Activated B cell treated with CpG ODN at 0.5 μM for 24 hours (primary cell): ENCODE results near the gene MRPL4. TPM values are rescaled to one million over a fixed set of nuclear protein-coding genes. Genes with fewer than 3 reads are reported as not detected.
"Not testable (repeated sequence)": the region's sequence is repeated elsewhere in the genome, so short reads cannot be mapped to it uniquely, and the experiment has no call there.

Source experiments
- ATAC-seq: fragments of 200-7000 bp; cut with Tn5 transposase; one replicate; pipeline ENCODE4 v1.10.0; 2021; ENCODE audit warnings: low read depth, mild to moderate bottlenecking, moderate library complexity
- CTCF ChIA-PET: fragments of 350-600 bp; sonication (Branson Sonifier 250); formaldehyde crosslinking; loops from one replicate; lab custom pipeline; 2021; ENCODE audit warnings: antibody characterized with exemption; lab: Charles Lee
- POLR2A ChIA-PET: fragments of 350-600 bp; sonication (Branson Sonifier 250); formaldehyde crosslinking; loops from one replicate; lab custom pipeline; 2021; ENCODE audit warnings: antibody characterized with exemption; lab: Charles Lee
- DNase-seq: peaks from one replicate; pipeline ENCODE4 v3.0.0; 2022
- H3K27ac Mint-ChIP-seq: one replicate; pipeline ENCODE4 v1.8.0; 2020; ENCODE audit warnings: mixed read lengths
- H3K27me3 Mint-ChIP-seq: one replicate; pipeline ENCODE4 v1.8.0; 2021; ENCODE audit warnings: mixed read lengths
- H3K36me3 Mint-ChIP-seq: one replicate; pipeline ENCODE4 v1.8.0; 2021; ENCODE audit warnings: low read depth, mixed read lengths
- H3K4me1 Mint-ChIP-seq: one replicate; pipeline ENCODE4 v1.8.0; 2021; ENCODE audit warnings: mixed read lengths
- H3K4me3 Mint-ChIP-seq: one replicate; pipeline ENCODE4 v1.8.0; 2020; ENCODE audit warnings: mild to moderate bottlenecking, mixed read lengths
- H3K9me3 Mint-ChIP-seq: one replicate; pipeline ENCODE4 v1.8.0; 2020; ENCODE audit warnings: mixed read lengths
- intact Hi-C: fragments of 100-400 bp; cut with micrococcal nuclease; formaldehyde crosslinking; loops from one replicate; pipeline ENCODE4 v1.15.1; 2024
- total RNA-seq: library from RNA; stranded (reverse); gene quantifications from 2 replicates; pipeline ENCODE4 v1.2.3, GENCODE V29; 2022
- TF ChIP-seq, protein P1 (sequence below): fragments of 200-600 bp; IDR thresholded peaks from one replicate; pipeline ENCODE4 v1.8.0; 2022; ENCODE audit warnings: antibody characterized with exemption, mild to moderate bottlenecking

Gene MRPL4
- total RNA-seq, 1 donor from 2014 or later = 66.9 TPM

DNA sequence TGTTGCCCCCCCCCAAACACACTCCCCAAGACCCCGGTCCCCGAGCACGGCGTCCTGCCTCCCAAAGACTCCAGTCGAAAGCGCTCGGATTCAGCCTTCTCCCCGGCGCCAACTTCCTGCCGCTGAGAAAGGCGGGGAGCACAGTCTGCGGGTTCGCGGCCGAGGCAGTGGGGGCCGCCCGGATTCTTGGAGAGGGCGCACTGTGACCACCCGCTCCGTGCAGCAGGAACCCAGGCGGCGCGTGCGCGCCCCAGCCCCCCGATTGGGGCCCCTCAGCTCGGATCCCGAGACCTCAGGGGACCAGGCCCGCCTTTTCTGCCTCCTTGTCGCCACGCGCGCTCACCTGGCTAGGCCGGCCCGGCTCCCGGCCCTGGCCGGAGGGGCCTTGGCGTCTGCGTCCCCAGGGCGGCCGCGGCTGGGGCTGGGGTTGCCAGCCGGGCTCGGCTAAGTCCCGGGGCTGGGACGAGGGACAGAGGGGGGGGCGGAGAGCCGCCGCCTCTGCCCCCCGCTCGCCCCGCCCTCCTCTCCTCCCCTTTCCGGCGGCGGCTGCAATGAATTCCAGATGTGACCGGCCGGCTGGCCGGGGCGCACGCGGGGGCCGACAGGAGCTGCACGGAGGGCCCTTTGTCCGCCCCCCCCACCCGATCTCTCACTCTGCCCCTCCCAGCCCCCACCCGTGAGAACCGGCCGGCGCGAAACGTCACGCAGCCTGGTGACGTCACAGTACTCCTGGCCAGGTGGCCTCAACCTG is 21.0 kb upstream of the MRPL4 start, which contains the start of gene S1PR2:
TSS of gene S1PR2 (minus strand) at position 471 of the 751 bp plus-strand sequence. CDS start 6,426 bp downstream, outside the sequence.
- DNase-seq (peak; percentile 64), ATAC-seq (peak; percentile 25)
- H3K27me3 Mint-ChIP-seq = no peaks in the 10 kb centered on the region
- CTCF ChIA-PET = interaction anchor here (8.1 kb wide), 1 partner anchor 19 kb away, joined by 93 read pairs; the partner anchor contains the start of gene MRPL4
- peaks cover 46% of the 10 kb centered on the region for H3K4me1 Mint-ChIP-seq
- peak within 1 kb of the TSS; percentile 46 for H3K27ac Mint-ChIP-seq
- no peaks in the 10 kb centered on the region for H3K9me3 Mint-ChIP-seq
- H3K36me3 Mint-ChIP-seq = no peaks in the 10 kb centered on the region
- intact Hi-C loops = loop anchor here (1.0 to 10.0 kb wide), 3 partner anchors 8 to 864 kb away; partner anchors contain the start of genes CDKN2D and KRI1
- POLR2A ChIA-PET = interaction anchor here (1.3 kb wide), 1 partner anchor 11 kb away, joined by 10 read pairs; no protein-coding TSS in a partner anchor
- H3K4me3 Mint-ChIP-seq = peak within 1 kb of the TSS; percentile 84
- TF ChIP-seq, protein P1, sequence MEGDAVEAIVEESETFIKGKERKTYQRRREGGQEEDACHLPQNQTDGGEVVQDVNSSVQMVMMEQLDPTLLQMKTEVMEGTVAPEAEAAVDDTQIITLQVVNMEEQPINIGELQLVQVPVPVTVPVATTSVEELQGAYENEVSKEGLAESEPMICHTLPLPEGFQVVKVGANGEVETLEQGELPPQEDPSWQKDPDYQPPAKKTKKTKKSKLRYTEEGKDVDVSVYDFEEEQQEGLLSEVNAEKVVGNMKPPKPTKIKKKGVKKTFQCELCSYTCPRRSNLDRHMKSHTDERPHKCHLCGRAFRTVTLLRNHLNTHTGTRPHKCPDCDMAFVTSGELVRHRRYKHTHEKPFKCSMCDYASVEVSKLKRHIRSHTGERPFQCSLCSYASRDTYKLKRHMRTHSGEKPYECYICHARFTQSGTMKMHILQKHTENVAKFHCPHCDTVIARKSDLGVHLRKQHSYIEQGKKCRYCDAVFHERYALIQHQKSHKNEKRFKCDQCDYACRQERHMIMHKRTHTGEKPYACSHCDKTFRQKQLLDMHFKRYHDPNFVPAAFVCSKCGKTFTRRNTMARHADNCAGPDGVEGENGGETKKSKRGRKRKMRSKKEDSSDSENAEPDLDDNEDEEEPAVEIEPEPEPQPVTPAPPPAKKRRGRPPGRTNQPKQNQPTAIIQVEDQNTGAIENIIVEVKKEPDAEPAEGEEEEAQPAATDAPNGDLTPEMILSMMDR = no peak

DNA sequence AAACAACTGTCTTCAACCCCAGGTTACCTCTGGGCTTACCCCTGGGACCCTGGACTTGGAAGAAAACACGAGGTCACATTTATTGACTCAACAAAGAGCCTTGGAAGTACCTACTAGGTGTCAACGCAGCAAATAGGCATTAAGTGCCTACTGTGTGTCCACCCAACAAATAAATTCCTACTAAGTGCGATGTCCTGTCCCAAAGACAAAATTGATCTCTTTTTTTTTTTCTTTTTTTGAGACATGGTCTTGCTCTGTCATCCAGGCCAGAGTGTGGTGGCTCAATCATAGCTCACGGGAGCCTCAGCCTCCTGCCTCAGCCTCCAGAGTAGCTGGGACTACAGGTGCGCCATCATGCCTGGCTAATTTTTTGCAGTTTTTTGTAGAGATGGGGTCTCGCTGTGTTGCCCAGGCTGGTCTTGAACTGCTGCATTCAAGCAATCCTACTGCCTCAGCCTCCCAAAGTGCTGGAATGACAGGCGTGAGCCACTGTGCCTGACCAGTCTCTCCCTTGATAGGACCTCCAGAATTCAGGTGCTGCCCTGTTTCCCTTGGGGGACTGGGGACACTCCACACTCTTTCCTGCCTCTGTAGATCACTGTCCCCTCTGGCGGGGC is 20.3 kb upstream of the MRPL4 start:
- ChIA-PET CTCF (interaction anchor here (8.1 kb wide), 1 partner anchor 19 kb away, joined by 93 read pairs; the partner anchor contains the start of gene MRPL4), POLR2A (interaction anchor here (0.6 to 1.3 kb wide), 5 partner anchors 8 to 136 kb away, joined by 3 to 10 read pairs (median 3); no protein-coding TSS in a partner anchor)
- no peaks in the 10 kb centered on the region for H3K36me3 Mint-ChIP-seq
- ATAC-seq (no peak), DNase-seq (no peak)
- no peaks in the 10 kb centered on the region for H3K9me3 Mint-ChIP-seq
- H3K27ac Mint-ChIP-seq = no peak overlapping the region
- intact Hi-C loops = loop anchor here (1.0 to 10.0 kb wide), 3 partner anchors 8 to 863 kb away; partner anchors contain the start of genes CDKN2D and KRI1
- peak overlapping the region; percentile 75 for H3K4me3 Mint-ChIP-seq
- peaks cover 53% of the 10 kb centered on the region for H3K4me1 Mint-ChIP-seq
- H3K27me3 Mint-ChIP-seq = no peaks in the 10 kb centered on the region
- TF ChIP-seq, protein P1 = no peak

DNA sequence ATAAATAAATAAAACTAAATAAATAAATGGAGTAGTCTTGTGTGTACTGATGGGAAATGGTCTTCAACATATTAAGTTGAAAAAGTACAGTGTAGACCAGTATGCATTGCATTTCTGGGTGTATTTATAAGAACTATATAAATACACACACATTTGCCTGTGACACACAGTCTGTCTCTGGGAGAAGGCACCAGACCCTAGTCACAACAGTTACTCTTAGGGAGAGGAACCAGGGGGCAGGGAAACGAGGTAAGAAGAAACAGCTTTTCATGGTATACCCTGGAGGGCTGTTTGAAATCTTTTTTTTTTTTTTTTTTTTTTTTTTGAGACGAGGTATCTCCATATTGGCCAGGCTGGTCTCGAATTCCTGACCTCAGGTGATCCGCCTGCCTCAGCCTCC is 18.1 kb upstream of the MRPL4 start:
- H3K27me3 Mint-ChIP-seq = no peaks in the 10 kb centered on the region

DNA sequence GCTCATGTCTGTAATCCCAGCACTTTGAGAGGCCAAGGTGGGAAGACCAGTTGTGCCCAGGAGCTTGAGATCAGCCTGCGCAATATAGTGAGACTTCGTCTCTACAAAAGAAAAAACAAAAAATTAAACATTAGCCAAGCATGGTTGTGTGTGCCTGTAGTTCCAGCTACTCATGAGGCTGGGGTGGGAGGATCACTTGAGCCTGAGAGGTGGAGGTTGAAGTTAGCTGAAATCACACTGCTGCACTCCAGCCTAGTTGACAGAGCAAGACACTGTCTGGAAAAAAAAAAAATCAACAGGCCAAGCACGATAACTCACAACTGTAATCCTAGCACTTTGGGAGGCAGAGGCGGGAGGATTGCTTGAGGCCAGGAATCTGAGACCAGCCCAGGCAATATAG is 17.0 kb upstream of the MRPL4 start:
- H3K27ac Mint-ChIP-seq = no peak overlapping the region
- POLR2A ChIA-PET = interaction anchor here (2.0 to 4.9 kb wide), 5 partner anchors 10 to 190 kb away, joined by 6 to 18 read pairs (median 11); partner anchors contain the start of genes DNMT1 and PPAN
- H3K9me3 Mint-ChIP-seq = no peaks in the 10 kb centered on the region
- CTCF ChIA-PET = interaction anchor here (1.7 kb wide), 1 partner anchor 15 kb away, joined by 6 read pairs; no protein-coding TSS in a partner anchor
- H3K27me3 Mint-ChIP-seq = no peaks in the 10 kb centered on the region
- no peaks in the 10 kb centered on the region for H3K36me3 Mint-ChIP-seq
- ATAC-seq (no peak), DNase-seq (no peak)
- H3K4me3 Mint-ChIP-seq = no peak overlapping the region
- H3K4me1 Mint-ChIP-seq = peaks cover 58% of the 10 kb centered on the region
- intact Hi-C loops = loop anchor here (5.0 to 10.0 kb wide), 3 partner anchors 330 to 860 kb away; partner anchors contain the start of genes CDKN2D, ILF3 and KRI1
- TF ChIP-seq, protein P1 = no peak

More for the DNA sequence above, 18.1 kb upstream of the MRPL4 start:
- Mint-ChIP-seq H3K4me3 (no peak overlapping the region), H3K4me1 (peaks cover 61% of the 10 kb centered on the region), H3K36me3 (no peaks in the 10 kb centered on the region), H3K27ac (no peak overlapping the region), H3K9me3 (no peaks in the 10 kb centered on the region)
- POLR2A ChIA-PET = interaction anchor here (0.6 to 4.9 kb wide), 3 partner anchors 9 to 39 kb away, joined by 3 to 18 read pairs (median 6); partner anchors contain the start of gene DNMT1
- ATAC-seq = no peak
- DNase-seq = no peak
- TF ChIP-seq, protein P1 = no peak
- CTCF ChIA-PET = interaction anchor here (1.7 kb wide), 1 partner anchor 16 kb away, joined by 6 read pairs; no protein-coding TSS in a partner anchor
- intact Hi-C loops = loop anchor here (10.0 kb wide), 2 partner anchors 331 to 861 kb away; partner anchors contain the start of genes CDKN2D and KRI1

DNA sequence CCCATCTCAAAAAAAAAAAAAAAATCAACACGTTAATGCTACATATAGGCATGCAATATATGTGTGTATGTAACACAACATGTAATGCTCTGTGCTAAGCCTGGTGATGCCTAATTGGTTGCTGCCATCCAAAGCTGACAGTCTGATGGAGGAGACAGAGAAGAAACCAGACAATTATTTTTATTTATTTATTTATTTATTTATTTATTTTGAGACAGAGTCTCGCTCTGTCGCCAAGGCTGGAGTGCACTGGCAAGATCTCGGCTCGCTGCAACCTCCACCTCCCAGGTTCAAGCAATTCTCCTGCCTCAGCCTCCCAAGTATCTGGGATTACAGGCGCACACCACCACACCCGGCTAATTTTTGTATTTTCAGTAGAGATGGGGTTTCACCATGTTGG is 16.6 kb upstream of the MRPL4 start:
- DNase-seq, H3K36me3 Mint-ChIP-seq, H3K4me3 Mint-ChIP-seq, H3K9me3 Mint-ChIP-seq, ATAC-seq, H3K27me3 Mint-ChIP-seq: not testable (repeated sequence)
- intact Hi-C loops = loop anchor here (5.0 to 10.0 kb wide), 3 partner anchors 329 to 859 kb away; partner anchors contain the start of genes CDKN2D, ILF3 and KRI1
- peak overlapping the region; percentile 98 for H3K27ac Mint-ChIP-seq
- peaks cover 60% of the 10 kb centered on the region for H3K4me1 Mint-ChIP-seq
- POLR2A ChIA-PET = interaction anchor here (0.7 to 4.9 kb wide), 16 partner anchors 10 to 361 kb away, joined by 3 to 18 read pairs (median 6); partner anchors contain the start of genes DNMT1, ICAM1, MRPL4 and PPAN
- CTCF ChIA-PET = interaction anchor here (1.0 to 1.9 kb wide), 5 partner anchors 11 to 115 kb away, joined by 3 to 14 read pairs (median 4); partner anchors contain the start of gene MRPL4
